ENCODE measurements around the gene AKR1C1. TPM values are rescaled to one million over a fixed set of nuclear protein-coding genes. Genes with fewer than 3 reads are reported as not detected.
"Not testable (repeated sequence)": the region's sequence is repeated elsewhere in the genome, so short reads cannot be mapped to it uniquely, and the experiment has no call there.

AKR1C1 gene
- total and polyA plus RNA-seq, 5 donors = 51.5 to 176 (median 143) TPM

GRCh38 chr10:4969289-4969688 lies 6.1 kb downstream of the AKR1C1 start:
- H3K27ac ChIP-seq (ENCODE audit: low read length); H3K9me3 ChIP-seq (ENCODE audit: control insufficient read depth, low read length); H3K27me3 ChIP-seq (ENCODE audit: control insufficient read depth, insufficient read depth); ATAC-seq; intact Hi-C loops (cut with DNase I); H3K4me3 ChIP-seq (ENCODE audit: low read length); H3K4me1 ChIP-seq (ENCODE audit: control insufficient read depth, insufficient read depth, low read length); DNase-seq: not testable (repeated sequence)
- 93% methylated on average over 3 of the region's 3 CpGs for WGBS

GRCh38 chr10:4970362-4970761 lies 7.1 kb downstream of the AKR1C1 start:
- H3K4me1 ChIP-seq (ENCODE audit: control insufficient read depth, insufficient read depth, low read length); ATAC-seq; H3K27me3 ChIP-seq (ENCODE audit: control insufficient read depth, insufficient read depth); H3K4me3 ChIP-seq (ENCODE audit: low read length); intact Hi-C loops (cut with DNase I); DNase-seq; H3K27ac ChIP-seq (ENCODE audit: low read length); H3K9me3 ChIP-seq (ENCODE audit: control insufficient read depth, low read length): not testable (repeated sequence)
- 94% methylated on average over 2 of the region's 2 CpGs for WGBS

- ATAC-seq = peak in 1 of 2 donors; percentile 25
Measured at GRCh38 chr10:4972369-4973142, 9.3 kb downstream of the AKR1C1 start.

GRCh38 chr10:4973294-4973693 lies 10.1 kb downstream of the AKR1C1 start:
- peak; percentile 37 to 41 for ATAC-seq
- 97% methylated on average over 1 of the region's 1 CpG for WGBS

More at GRCh38 chr10:4972369-4973142, 9.3 kb downstream of the AKR1C1 start:
- H3K4me1 ChIP-seq (ENCODE audit: control insufficient read depth, insufficient read depth, low read length); H3K27me3 ChIP-seq (ENCODE audit: control insufficient read depth, insufficient read depth); H3K9me3 ChIP-seq (ENCODE audit: control insufficient read depth, low read length); H3K4me3 ChIP-seq (ENCODE audit: low read length); intact Hi-C loops (cut with DNase I); DNase-seq; H3K27ac ChIP-seq (ENCODE audit: low read length): not testable (repeated sequence)
- WGBS = 96% methylated on average over 16 of the region's 18 CpGs

GRCh38 chr10:4974400-4974799 lies 11.2 kb downstream of the AKR1C1 start:
- H3K9me3 ChIP-seq (ENCODE audit: control insufficient read depth, low read length); intact Hi-C loops (cut with DNase I); ATAC-seq; H3K27ac ChIP-seq (ENCODE audit: low read length); H3K27me3 ChIP-seq (ENCODE audit: control insufficient read depth, insufficient read depth); H3K4me1 ChIP-seq (ENCODE audit: control insufficient read depth, insufficient read depth, low read length); DNase-seq; H3K4me3 ChIP-seq (ENCODE audit: low read length): not testable (repeated sequence)

More at GRCh38 chr10:4973294-4973693, 10.1 kb downstream of the AKR1C1 start:
- DNase-seq; intact Hi-C loops (cut with DNase I); H3K4me1 ChIP-seq (ENCODE audit: control insufficient read depth, insufficient read depth, low read length); H3K27ac ChIP-seq (ENCODE audit: low read length); H3K9me3 ChIP-seq (ENCODE audit: control insufficient read depth, low read length); H3K4me3 ChIP-seq (ENCODE audit: low read length); H3K27me3 ChIP-seq (ENCODE audit: control insufficient read depth, insufficient read depth): not testable (repeated sequence)

GRCh38 chr10:4977025-4977424 lies 13.8 kb downstream of the AKR1C1 start:
- Histone ChIP-seq H3K27ac (ENCODE audit: low read length) (no peak overlapping the region), H3K9me3 (ENCODE audit: control insufficient read depth, low read length) (no peaks in the 10 kb centered on the region), H3K4me1 (ENCODE audit: control insufficient read depth, insufficient read depth, low read length) (peaks cover 4% of the 10 kb centered on the region), H3K27me3 (ENCODE audit: control insufficient read depth, insufficient read depth) (no peaks in the 10 kb centered on the region), H3K4me3 (ENCODE audit: low read length) (no peak overlapping the region)
- DNase-seq (no peak), ATAC-seq (no peak)
- intact Hi-C loops (cut with DNase I) = no loop called here

GRCh38 chr10:4978870-4979269 lies 15.7 kb downstream of the AKR1C1 start:
- DNase-seq (no peak), ATAC-seq (no peak)
- Histone ChIP-seq H3K27me3 (ENCODE audit: control insufficient read depth, insufficient read depth) (no peaks in the 10 kb centered on the region), H3K9me3 (ENCODE audit: control insufficient read depth, low read length) (no peaks in the 10 kb centered on the region), H3K4me1 (ENCODE audit: control insufficient read depth, insufficient read depth, low read length) (peaks cover 4% of the 10 kb centered on the region), H3K4me3 (ENCODE audit: low read length) (no peak overlapping the region), H3K27ac (ENCODE audit: low read length) (no peak overlapping the region)
- intact Hi-C loops (cut with DNase I) = no loop called here
- 96% methylated on average over 4 of the region's 4 CpGs for WGBS

GRCh38 chr10:4980793-4981192 lies 17.6 kb downstream of the AKR1C1 start:
- WGBS = 93% methylated on average over 2 of the region's 2 CpGs
- no peak overlapping the region for H3K27ac ChIP-seq (ENCODE audit: low read length)
- H3K4me1 ChIP-seq (ENCODE audit: control insufficient read depth, insufficient read depth, low read length) = peaks cover 6% of the 10 kb centered on the region
- H3K27me3 ChIP-seq (ENCODE audit: control insufficient read depth, insufficient read depth) = no peaks in the 10 kb centered on the region
- H3K9me3 ChIP-seq (ENCODE audit: control insufficient read depth, low read length) = no peaks in the 10 kb centered on the region
- H3K4me3 ChIP-seq (ENCODE audit: low read length) = no peak overlapping the region
- intact Hi-C loops (cut with DNase I) = loop anchor here in 2 of 4 donors (10.0 kb wide), 2 partner anchors 114 to 126 kb away; partner anchors contain the start of gene AKR1C3 (in 1 of the 2)
- ATAC-seq = no peak
- DNase-seq = no peak

- DNase-seq (peak; percentile 23 to 64 (median 38)), ATAC-seq (peak; percentile 66 to 69)
- Histone ChIP-seq H3K27me3 (ENCODE audit: control insufficient read depth, insufficient read depth) (no peaks in the 10 kb centered on the region), H3K4me3 (ENCODE audit: low read length) (no peak overlapping the region), H3K27ac (ENCODE audit: low read length) (peak overlapping the region; percentile 74), H3K9me3 (ENCODE audit: control insufficient read depth, low read length) (no peaks in the 10 kb centered on the region), H3K4me1 (ENCODE audit: control insufficient read depth, insufficient read depth, low read length) (peaks cover 6% of the 10 kb centered on the region)
- intact Hi-C loops (cut with DNase I) = loop anchor here in 2 of 4 donors (10.0 kb wide), 2 partner anchors 113 to 127 kb away; partner anchors contain the start of gene AKR1C3 (in 1 of the 2)
- WGBS = 43% methylated on average over 14 of the region's 14 CpGs
Measured at GRCh38 chr10:4981722-4982471, 18.7 kb downstream of the AKR1C1 start.

- Histone ChIP-seq H3K27me3 (ENCODE audit: control insufficient read depth, insufficient read depth) (no peaks in the 10 kb centered on the region), H3K27ac (ENCODE audit: low read length) (no peak overlapping the region), H3K4me1 (ENCODE audit: control insufficient read depth, insufficient read depth, low read length) (peaks cover 6% of the 10 kb centered on the region), H3K9me3 (ENCODE audit: control insufficient read depth, low read length) (no peaks in the 10 kb centered on the region), H3K4me3 (ENCODE audit: low read length) (no peak overlapping the region)
- DNase-seq = peak; percentile 27 to 48 (median 37)
- intact Hi-C loops (cut with DNase I) = loop anchor here in 2 of 4 donors (10.0 kb wide), 2 partner anchors 112 to 128 kb away; partner anchors contain the start of gene AKR1C3 (in 1 of the 2)
- peak; percentile 58 to 60 for ATAC-seq
- 92% methylated on average over 9 of the region's 9 CpGs for WGBS
Measured at GRCh38 chr10:4982764-4983226, 19.6 kb downstream of the AKR1C1 start.
